ENCODE results near the gene TOM1L2. TPM values are rescaled to one million over a fixed set of nuclear protein-coding genes. Genes with fewer than 3 reads are reported as not detected.

The TOM1L2 gene
- total RNA-seq, 4 donors from 2014 or later: 119 to 555 (median 155) TPM

DNA sequence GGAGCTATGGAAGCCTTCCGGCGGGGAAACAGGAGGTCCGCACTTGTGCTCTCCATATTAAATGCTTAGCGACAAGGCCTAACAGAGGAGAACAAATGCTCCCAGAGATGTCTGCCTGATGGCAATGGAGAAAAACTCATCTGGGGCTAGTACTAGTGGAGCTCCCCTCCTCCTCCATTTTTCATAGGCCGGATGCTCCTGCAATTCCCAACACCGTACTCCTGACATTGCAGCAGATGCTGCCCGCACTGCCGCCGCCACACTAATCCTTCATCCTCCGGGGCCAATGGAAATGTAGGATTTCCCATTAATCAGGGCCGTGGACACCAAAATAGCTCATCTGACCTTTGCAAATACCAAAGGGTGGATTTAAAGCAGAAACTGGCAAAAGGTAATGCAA is 27.5 kb downstream of the TOM1L2 start:
- H3K4me3 ChIP-seq (ENCODE audit: low read depth, poor library complexity, severe bottlenecking): no peak overlapping the region
- TF ChIP-seq POLR2A (IDR thresholded peaks at IDR 0.05): no peak
- TF ChIP-seq, protein P1, sequence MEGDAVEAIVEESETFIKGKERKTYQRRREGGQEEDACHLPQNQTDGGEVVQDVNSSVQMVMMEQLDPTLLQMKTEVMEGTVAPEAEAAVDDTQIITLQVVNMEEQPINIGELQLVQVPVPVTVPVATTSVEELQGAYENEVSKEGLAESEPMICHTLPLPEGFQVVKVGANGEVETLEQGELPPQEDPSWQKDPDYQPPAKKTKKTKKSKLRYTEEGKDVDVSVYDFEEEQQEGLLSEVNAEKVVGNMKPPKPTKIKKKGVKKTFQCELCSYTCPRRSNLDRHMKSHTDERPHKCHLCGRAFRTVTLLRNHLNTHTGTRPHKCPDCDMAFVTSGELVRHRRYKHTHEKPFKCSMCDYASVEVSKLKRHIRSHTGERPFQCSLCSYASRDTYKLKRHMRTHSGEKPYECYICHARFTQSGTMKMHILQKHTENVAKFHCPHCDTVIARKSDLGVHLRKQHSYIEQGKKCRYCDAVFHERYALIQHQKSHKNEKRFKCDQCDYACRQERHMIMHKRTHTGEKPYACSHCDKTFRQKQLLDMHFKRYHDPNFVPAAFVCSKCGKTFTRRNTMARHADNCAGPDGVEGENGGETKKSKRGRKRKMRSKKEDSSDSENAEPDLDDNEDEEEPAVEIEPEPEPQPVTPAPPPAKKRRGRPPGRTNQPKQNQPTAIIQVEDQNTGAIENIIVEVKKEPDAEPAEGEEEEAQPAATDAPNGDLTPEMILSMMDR (IDR thresholded peaks at IDR 0.05): no peak
- 91 to 97% methylated on average over 11 of the region's 11 CpGs for WGBS, 2 donors
- no peak for DNase-seq (ENCODE audit: low spot score in 2 of 2)
- intact Hi-C loops (cut with DNase I; ENCODE audit: low total_unique reads): no loop called here

DNA sequence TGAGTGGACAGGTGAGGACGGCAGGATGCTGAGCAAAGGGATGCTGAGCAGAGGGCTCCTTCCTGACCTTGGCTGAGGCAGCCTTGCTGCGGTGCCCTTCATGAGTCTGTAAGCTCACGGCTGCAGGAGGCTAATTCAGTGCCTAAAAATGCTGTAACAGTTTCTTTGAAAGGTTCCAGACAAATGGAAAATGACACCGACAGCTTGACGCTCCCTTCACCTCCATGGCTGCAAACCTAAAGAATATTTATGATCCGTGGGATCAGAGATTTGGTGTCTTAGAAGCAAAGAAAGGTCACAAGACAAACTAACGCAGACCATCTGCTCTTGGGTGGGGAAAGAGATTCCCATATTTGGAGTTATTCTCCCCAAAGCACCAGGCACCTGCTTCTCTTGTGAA is 28.0 kb downstream of the TOM1L2 start:
- 68 to 83% methylated on average over 7 of the region's 7 CpGs for WGBS, 2 donors
- intact Hi-C loops (cut with DNase I; ENCODE audit: low total_unique reads): no loop called here
- no peak for DNase-seq (ENCODE audit: low spot score in 2 of 2)
- no peak overlapping the region for H3K4me3 ChIP-seq (ENCODE audit: low read depth, poor library complexity, severe bottlenecking)
- TF ChIP-seq, protein P1 (IDR thresholded peaks at IDR 0.05): no peak
- no peak for TF ChIP-seq POLR2A (IDR thresholded peaks at IDR 0.05)

DNA sequence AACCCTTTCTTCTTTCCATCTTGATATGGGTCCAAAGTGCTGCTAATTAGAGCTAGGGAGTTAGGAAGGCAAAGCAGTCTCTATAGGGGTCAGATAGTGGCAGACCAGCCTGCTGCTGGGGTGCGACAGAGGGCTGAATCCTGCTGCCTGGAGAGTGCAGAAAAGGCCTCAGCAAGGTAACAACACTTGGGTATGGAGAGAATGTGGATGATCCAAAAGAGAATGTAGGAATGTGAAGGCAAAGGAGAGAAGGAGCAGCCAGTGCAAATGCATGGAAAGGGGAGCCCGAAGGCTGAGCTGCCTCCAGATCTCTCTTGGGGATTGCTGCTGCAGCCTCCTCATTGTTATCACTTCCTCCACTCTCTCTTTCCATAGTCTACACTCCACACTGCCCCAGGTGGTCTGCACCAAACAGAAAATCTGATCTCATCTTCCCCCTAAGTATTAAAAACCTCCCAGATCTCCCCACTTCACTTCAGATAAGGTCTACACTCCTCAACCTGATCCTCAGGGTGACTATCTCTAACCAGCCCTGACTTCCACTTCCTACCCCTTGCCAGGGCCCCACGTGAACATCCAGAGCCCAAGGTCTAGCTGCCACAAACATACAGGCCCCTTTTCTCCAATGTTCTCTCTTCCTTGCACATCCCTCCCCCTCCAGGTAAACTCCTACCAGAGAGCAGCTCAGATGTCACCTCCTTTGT is 28.8 kb downstream of the TOM1L2 start:
- no peak overlapping the region for H3K4me3 ChIP-seq (ENCODE audit: low read depth, poor library complexity, severe bottlenecking)
- no peak for DNase-seq (ENCODE audit: low spot score in 2 of 2)
- TF ChIP-seq, protein P1 (IDR thresholded peaks at IDR 0.05): no peak
- intact Hi-C loops (cut with DNase I; ENCODE audit: low total_unique reads): no loop called here
- WGBS, 2 donors: 61 to 67% methylated on average over 3 of the region's 3 CpGs

DNA sequence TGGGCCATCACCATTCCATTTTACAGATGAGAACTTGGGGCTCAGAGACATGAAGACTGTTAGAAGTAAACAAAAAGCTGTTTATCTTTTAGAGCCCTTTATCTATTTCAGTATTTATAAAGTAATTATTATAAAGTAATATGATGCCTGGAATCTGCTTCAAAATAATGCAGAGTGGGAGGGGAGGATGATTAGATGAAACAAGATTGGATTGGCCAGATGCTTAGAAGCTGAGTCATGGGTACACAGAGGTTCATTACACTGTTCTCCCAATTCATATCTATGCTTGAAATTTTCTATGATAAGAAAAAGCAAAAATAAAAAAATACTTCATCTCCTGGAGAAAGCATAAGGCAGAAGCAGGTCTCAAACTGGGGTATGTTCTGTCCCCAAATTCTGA is 29.4 kb downstream of the TOM1L2 start:
- no peak for DNase-seq (ENCODE audit: low spot score in 2 of 2)
- intact Hi-C loops (cut with DNase I; ENCODE audit: low total_unique reads): no loop called here
- no peak overlapping the region for H3K4me3 ChIP-seq (ENCODE audit: low read depth, poor library complexity, severe bottlenecking)
- TF ChIP-seq, protein P1 (IDR thresholded peaks at IDR 0.05): no peak
- TF ChIP-seq POLR2A (IDR thresholded peaks at IDR 0.05): no peak

DNA sequence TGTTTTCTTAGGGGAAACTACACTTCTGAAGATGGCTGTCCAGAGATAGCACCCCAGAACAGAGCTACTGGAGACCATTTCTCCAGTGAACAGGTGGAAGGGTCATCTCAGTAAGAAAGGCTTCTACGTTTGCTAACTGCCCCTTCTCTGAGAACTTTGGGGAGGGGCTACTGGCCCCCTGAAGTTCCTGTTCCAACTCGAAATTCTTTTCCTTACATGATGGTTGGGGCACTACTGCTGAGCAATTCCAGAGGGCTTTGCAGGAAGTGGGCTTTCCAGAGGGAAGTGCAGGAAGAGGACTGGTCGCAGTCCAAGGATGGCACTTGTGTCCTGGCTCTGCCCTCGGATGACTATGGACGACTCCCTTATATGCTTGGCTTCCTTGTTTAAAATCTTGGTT is 31.2 kb downstream of the TOM1L2 start:
- no peak for DNase-seq (ENCODE audit: low spot score in 2 of 2)
- H3K4me3 ChIP-seq (ENCODE audit: low read depth, poor library complexity, severe bottlenecking): no peak overlapping the region

More for the DNA sequence above, 31.2 kb downstream of the TOM1L2 start:
- TF ChIP-seq, protein P1 (IDR thresholded peaks at IDR 0.05): no peak
- no peak for TF ChIP-seq POLR2A (IDR thresholded peaks at IDR 0.05)
- 47 to 65% methylated on average over 5 of the region's 5 CpGs for WGBS, 2 donors
- intact Hi-C loops (cut with DNase I; ENCODE audit: low total_unique reads): no loop called here

Data from lower leg skin (tissue), 4 donors.